HCT116 (cell line): ENCODE measurements around the gene EFCAB8. TPM values are rescaled to one million over a fixed set of nuclear protein-coding genes. Genes with fewer than 3 reads are reported as not detected.
A peak's percentile ranks its signal among the peaks of the same experiment; 100 is the strongest.

Experiments
- ATAC-seq: fragments of 200-7000 bp; cut with Tn5 transposase; 2 replicates; pipeline ENCODE4 v1.9.1; 2020; ENCODE audit warnings: mild to moderate bottlenecking, moderate library complexity
- BruUV-seq: library from RNA; stranded (reverse); fragments of 400-500 nt; replicated peaks from 2 replicates; lab custom pipeline; 2021; lab: Mats Ljungman, UMichigan
- CTCF ChIA-PET: fragments of 300-600 bp; sonication (Branson Sonifier 250); formaldehyde crosslinking; loops from one replicate; lab custom pipeline; 2021; ENCODE audit warnings: antibody characterized with exemption; lab: Charles Lee
- POLR2A ChIA-PET: fragments of 300-600, 350-600 bp; sonication (Branson Sonifier 250); formaldehyde crosslinking; loops from one replicate; lab custom pipeline; 2021; ENCODE audit warnings: antibody characterized with exemption; lab: Charles Lee
- RAD21 ChIA-PET, 2 experiments: fragments of 300-600 bp; sonication (Branson Sonifier 250); formaldehyde crosslinking; loops; one replicate each; lab custom pipeline; 2023; ENCODE audit warnings: low total read pairs in 2 of 2; ENCODE audit not compliant: uncharacterized antibody in 2 of 2, unreplicated experiment in 2 of 2, low non-redundant PET in 1 of 2; lab: Charles Lee
- DNase-seq: peaks from one replicate; pipeline ENCODE4 v3.0.0-alpha.2; 2010; ENCODE audit warnings: low read depth, low spot score
- H2AFZ ChIP-seq: fragments of 200-600 bp; shearing (Covaris generic), sonication (generic); 2 replicates; pipeline ENCODE4 v1.6.1; 2017; ENCODE audit warnings: low read depth, mixed run types, mixed read lengths, antibody characterized with exemption, low read length; ENCODE audit not compliant: poor library complexity, severe bottlenecking
- H3K27ac ChIP-seq: 2 replicates; pipeline ENCODE4 v1.5.1; 2012; ENCODE audit warnings: low read depth, low read length
- H3K27me3 ChIP-seq: fragments of 200-600 bp; sonication (generic); 2 replicates; pipeline ENCODE4 v1.6.1; 2016; ENCODE audit warnings: mixed run types, low read length, mixed read lengths; ENCODE audit not compliant: insufficient read depth
- H3K36me3 ChIP-seq, 2 experiments: fragments of 200-500 bp in 1 of 2; fragments of 200-600 bp in 1 of 2; sonication (Bioruptor generic) in 1 of 2; sonication (generic) in 1 of 2; 2 replicates each; pipeline versions ENCODE4 v1.5.1 to v1.6.1; 2014 to 2016; ENCODE audit warnings: low read length in 2 of 2, inconsistent platforms in 1 of 2, mixed read lengths in 1 of 2, mixed run types in 1 of 2; ENCODE audit not compliant: insufficient read depth in 2 of 2, control insufficient read depth in 1 of 2
- H3K4me1 ChIP-seq, 2 experiments: fragments of 200-600 bp in 1 of 2; sonication (generic) in 1 of 2; 2 replicates each; pipeline versions ENCODE4 v1.5.1 to v1.6.1; 2012 to 2017; ENCODE audit warnings: low read length in 2 of 2, inconsistent platforms in 1 of 2, mild to moderate bottlenecking in 1 of 2, mixed read lengths in 1 of 2, mixed run types in 1 of 2, moderate library complexity in 1 of 2; ENCODE audit not compliant: insufficient read depth in 2 of 2, control insufficient read depth in 1 of 2
- H3K4me2 ChIP-seq: fragments of 200-600 bp; sonication (generic); 2 replicates; pipeline ENCODE4 v1.6.1; 2017; ENCODE audit warnings: mixed run types, low read length, mixed read lengths
- H3K4me3 ChIP-seq, 2 experiments: fragments of 200-600 bp in 1 of 2; sonication (generic) in 1 of 2; replicated peaks in 1 of 2; 2 replicates each; pipeline ENCODE4 v1.5.1; 2011 to 2016; ENCODE audit warnings: low read length in 2 of 2, control low read depth in 1 of 2, low read depth in 1 of 2, mild to moderate bottlenecking in 1 of 2, mixed read lengths in 1 of 2, mixed run types in 1 of 2
- H3K79me2 ChIP-seq: fragments of 200-600 bp; sonication (generic); 2 replicates; pipeline ENCODE4 v1.6.1; 2017; ENCODE audit warnings: mild to moderate bottlenecking, mixed run types, low read length, moderate library complexity, mixed read lengths; ENCODE audit not compliant: insufficient read depth
- H3K9ac ChIP-seq: fragments of 200-600 bp; sonication (generic); 2 replicates; pipeline ENCODE4 v1.6.1; 2016; ENCODE audit warnings: low read length, mixed read lengths
- H3K9me2 ChIP-seq: fragments of 200-600 bp; sonication (generic), shearing (Covaris generic); 2 replicates; pipeline ENCODE4 v1.6.1; 2017; ENCODE audit warnings: mixed run types, mild to moderate bottlenecking, moderate library complexity; ENCODE audit not compliant: insufficient read depth
- H3K9me3 ChIP-seq, 2 experiments: fragments of 200-500 bp in 1 of 2; fragments of 200-600 bp in 1 of 2; sonication (Bioruptor generic) in 1 of 2; sonication (generic) in 1 of 2; 2 replicates each; pipeline ENCODE4 v1.6.1; 2014 to 2017; ENCODE audit warnings: low read length in 2 of 2, mixed read lengths in 2 of 2, inconsistent platforms in 1 of 2, low read depth in 1 of 2, mild to moderate bottlenecking in 1 of 2, mixed run types in 1 of 2, moderate library complexity in 1 of 2; ENCODE audit not compliant: control insufficient read depth in 1 of 2, insufficient read depth in 1 of 2
- H4K20me1 ChIP-seq: fragments of 200-600 bp; sonication (generic), shearing (Covaris generic); 2 replicates; pipeline ENCODE4 v1.6.1; 2017; ENCODE audit warnings: mixed run types, mild to moderate bottlenecking, moderate library complexity; ENCODE audit not compliant: insufficient read depth
- CBX3 ChIP-seq: IDR thresholded peaks from 2 replicates; pipeline ENCODE4 v1.6.1; 2012; ENCODE audit warnings: low read depth
- CEBPB ChIP-seq: IDR thresholded peaks from 2 replicates; pipeline ENCODE4 v1.6.1; 2012; ENCODE audit warnings: low read depth
- EZH2phosphoT487 ChIP-seq: fragments of 200-600 bp; IDR thresholded peaks from 2 replicates; pipeline ENCODE4 v1.6.1; 2018; ENCODE audit warnings: antibody characterized with exemption, borderline replicate concordance
- FOSL1 ChIP-seq: IDR thresholded peaks from 2 replicates; pipeline ENCODE4 v1.6.1; 2012; ENCODE audit warnings: low read depth
- JUND ChIP-seq: IDR thresholded peaks from 2 replicates; pipeline ENCODE4 v1.6.1; 2012
- MAX ChIP-seq: IDR thresholded peaks from 2 replicates; pipeline ENCODE4 v1.6.1; 2012
- POLR2A ChIP-seq: IDR thresholded peaks from 2 replicates; pipeline ENCODE4 v1.7.0; 2011; ENCODE audit warnings: borderline replicate concordance; ENCODE audit not compliant: insufficient read depth, insufficient read length; ENCODE audit errors: extremely low read depth
- POLR2AphosphoS5 ChIP-seq: IDR thresholded peaks from 2 replicates; pipeline ENCODE4 v1.6.1; 2011; ENCODE audit warnings: mild to moderate bottlenecking, low read depth, low read length, moderate library complexity
- RAD21 ChIP-seq: IDR thresholded peaks from 2 replicates; pipeline ENCODE4 v1.6.1; 2012; ENCODE audit warnings: low read depth, mild to moderate bottlenecking
- SRF ChIP-seq: IDR thresholded peaks from 2 replicates; pipeline ENCODE4 v1.6.1; 2012; ENCODE audit warnings: low read depth
- TCF7L2 ChIP-seq: IDR thresholded peaks from 2 replicates; pipeline ENCODE4 v1.7.0; 2011; ENCODE audit warnings: borderline replicate concordance, inconsistent platforms; ENCODE audit not compliant: insufficient read depth, insufficient read length; ENCODE audit errors: extremely low read depth
- ZBTB33 ChIP-seq: IDR thresholded peaks from 2 replicates; pipeline ENCODE4 v1.6.1; 2011; ENCODE audit warnings: mild to moderate bottlenecking, low read length, moderate library complexity; ENCODE audit not compliant: insufficient replicate concordance; ENCODE audit errors: extremely low read depth
- ZFX ChIP-seq: fragments of 450-650 bp; IDR thresholded peaks from 2 replicates; pipeline ENCODE4 v1.6.1; 2017
- ZNF274 ChIP-seq: fragments of 200-500 bp; sonication (Bioruptor generic); IDR thresholded peaks from 2 replicates; pipeline ENCODE4 v1.6.1; 2014; ENCODE audit warnings: mild to moderate bottlenecking, low read depth, low read length, inconsistent platforms
- intact Hi-C: fragments of 100-400 bp; cut with micrococcal nuclease; formaldehyde crosslinking; loops from 2 replicates; pipeline ENCODE4 v1.10.0; 2022
- total RNA-seq: library from RNA; stranded (reverse); gene quantifications from one replicate; pipeline ENCODE4 v1.2.1, GENCODE V29; 2021; ENCODE audit not compliant: unreplicated experiment
- TF ChIP-seq, protein P1 (sequence below), 3 experiments: fragments of 200-600 bp in 1 of 3; sonication (generic) in 1 of 3; IDR thresholded peaks in 2 of 3; conservative IDR thresholded peaks in 1 of 3; 2 replicates each; pipeline ENCODE4 v1.5.1; 2012 to 2017; ENCODE audit warnings: low read depth in 2 of 3, low read length in 2 of 3, antibody characterized with exemption in 1 of 3, borderline replicate concordance in 1 of 3, control low read depth in 1 of 3, mild to moderate bottlenecking in 1 of 3, mixed read lengths in 1 of 3, mixed run types in 1 of 3, moderate library complexity in 1 of 3; ENCODE audit not compliant: insufficient read depth in 1 of 3
- TF ChIP-seq, protein P2 (sequence below): IDR thresholded peaks from 2 replicates; pipeline ENCODE4 v1.6.1; 2012; ENCODE audit warnings: low read depth
- TF ChIP-seq, protein P3 (sequence below): IDR thresholded peaks from 2 replicates; pipeline ENCODE4 v1.6.1; 2012

EFCAB8 gene
- total RNA-seq, 1 experiment from 2014 or later = 0.42 TPM

DNA sequence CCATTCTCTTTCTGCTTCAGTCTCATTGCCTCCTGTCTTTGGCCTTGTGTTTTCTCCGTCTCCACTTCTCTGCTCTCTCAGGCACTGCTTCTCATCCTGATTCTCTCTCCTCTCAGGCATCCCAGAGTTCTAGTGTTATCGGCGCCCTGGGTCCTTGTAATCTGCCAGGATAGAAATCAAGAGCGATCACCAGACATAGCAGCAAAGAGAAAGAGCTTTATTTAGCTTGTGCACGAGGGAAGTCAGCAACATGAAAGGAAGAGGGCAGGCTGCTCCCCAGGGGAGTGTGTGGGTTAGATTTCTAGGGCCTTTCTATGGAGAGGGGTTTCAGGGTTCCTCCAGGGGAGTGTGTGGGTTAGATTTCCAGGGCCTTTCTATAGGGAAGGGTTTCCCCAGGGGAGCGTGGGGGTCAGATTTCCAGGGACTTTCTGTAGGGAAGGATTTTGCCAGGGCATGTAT lies 113.0 kb downstream of the EFCAB8 start (continued):
- TF ChIP-seq, protein P1, sequence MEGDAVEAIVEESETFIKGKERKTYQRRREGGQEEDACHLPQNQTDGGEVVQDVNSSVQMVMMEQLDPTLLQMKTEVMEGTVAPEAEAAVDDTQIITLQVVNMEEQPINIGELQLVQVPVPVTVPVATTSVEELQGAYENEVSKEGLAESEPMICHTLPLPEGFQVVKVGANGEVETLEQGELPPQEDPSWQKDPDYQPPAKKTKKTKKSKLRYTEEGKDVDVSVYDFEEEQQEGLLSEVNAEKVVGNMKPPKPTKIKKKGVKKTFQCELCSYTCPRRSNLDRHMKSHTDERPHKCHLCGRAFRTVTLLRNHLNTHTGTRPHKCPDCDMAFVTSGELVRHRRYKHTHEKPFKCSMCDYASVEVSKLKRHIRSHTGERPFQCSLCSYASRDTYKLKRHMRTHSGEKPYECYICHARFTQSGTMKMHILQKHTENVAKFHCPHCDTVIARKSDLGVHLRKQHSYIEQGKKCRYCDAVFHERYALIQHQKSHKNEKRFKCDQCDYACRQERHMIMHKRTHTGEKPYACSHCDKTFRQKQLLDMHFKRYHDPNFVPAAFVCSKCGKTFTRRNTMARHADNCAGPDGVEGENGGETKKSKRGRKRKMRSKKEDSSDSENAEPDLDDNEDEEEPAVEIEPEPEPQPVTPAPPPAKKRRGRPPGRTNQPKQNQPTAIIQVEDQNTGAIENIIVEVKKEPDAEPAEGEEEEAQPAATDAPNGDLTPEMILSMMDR (IDR thresholded peaks at IDR 0.05 in 2 of 3, conservative IDR thresholded peaks at IDR 0.05 in 1 of 3; ENCODE audit: borderline replicate concordance in 1 of 3, insufficient read depth in 1 of 3, low read depth in 2 of 3, low read length in 2 of 3) = no peak

GRCh38 chr20:32972181-32973076 lies 113.7 kb downstream of the EFCAB8 start:
- H3K4me1 ChIP-seq = no peaks in the 10 kb centered on the region
- ATAC-seq = no peak
- H3K9me2 ChIP-seq = no peaks in the 10 kb centered on the region
- H3K4me3 ChIP-seq = no peak overlapping the region
- no peak overlapping the region for H3K27ac ChIP-seq
- intact Hi-C loops = no loop called here
- H2AFZ ChIP-seq = peak overlapping the region; percentile 45
- RAD21 ChIA-PET = no interaction called here
- no peak overlapping the region for H3K4me2 ChIP-seq
- no TSS peak for BruUV-seq
- H3K36me3 ChIP-seq = no peaks in the 10 kb centered on the region
- H3K9me3 ChIP-seq = no peaks in the 10 kb centered on the region
- POLR2A ChIA-PET = no interaction called here
- no peaks in the 10 kb centered on the region for H3K79me2 ChIP-seq
- DNase-seq = no peak
- CTCF ChIA-PET = no interaction called here
- H4K20me1 ChIP-seq = no peaks in the 10 kb centered on the region
- no peaks in the 10 kb centered on the region for H3K27me3 ChIP-seq
- H3K9ac ChIP-seq = no peak overlapping the region
- TF ChIP-seq MAX (no peak), RAD21 (no peak), ZFX (no peak), FOSL1 (no peak), CEBPB (no peak), JUND (no peak), SRF (no peak), POLR2A (no peak), EZH2phosphoT487 (no peak), ZNF274 (no peak), TCF7L2 (no peak), CBX3 (no peak), POLR2AphosphoS5 (no peak), ZBTB33 (no peak)
- TF ChIP-seq, protein P2, sequence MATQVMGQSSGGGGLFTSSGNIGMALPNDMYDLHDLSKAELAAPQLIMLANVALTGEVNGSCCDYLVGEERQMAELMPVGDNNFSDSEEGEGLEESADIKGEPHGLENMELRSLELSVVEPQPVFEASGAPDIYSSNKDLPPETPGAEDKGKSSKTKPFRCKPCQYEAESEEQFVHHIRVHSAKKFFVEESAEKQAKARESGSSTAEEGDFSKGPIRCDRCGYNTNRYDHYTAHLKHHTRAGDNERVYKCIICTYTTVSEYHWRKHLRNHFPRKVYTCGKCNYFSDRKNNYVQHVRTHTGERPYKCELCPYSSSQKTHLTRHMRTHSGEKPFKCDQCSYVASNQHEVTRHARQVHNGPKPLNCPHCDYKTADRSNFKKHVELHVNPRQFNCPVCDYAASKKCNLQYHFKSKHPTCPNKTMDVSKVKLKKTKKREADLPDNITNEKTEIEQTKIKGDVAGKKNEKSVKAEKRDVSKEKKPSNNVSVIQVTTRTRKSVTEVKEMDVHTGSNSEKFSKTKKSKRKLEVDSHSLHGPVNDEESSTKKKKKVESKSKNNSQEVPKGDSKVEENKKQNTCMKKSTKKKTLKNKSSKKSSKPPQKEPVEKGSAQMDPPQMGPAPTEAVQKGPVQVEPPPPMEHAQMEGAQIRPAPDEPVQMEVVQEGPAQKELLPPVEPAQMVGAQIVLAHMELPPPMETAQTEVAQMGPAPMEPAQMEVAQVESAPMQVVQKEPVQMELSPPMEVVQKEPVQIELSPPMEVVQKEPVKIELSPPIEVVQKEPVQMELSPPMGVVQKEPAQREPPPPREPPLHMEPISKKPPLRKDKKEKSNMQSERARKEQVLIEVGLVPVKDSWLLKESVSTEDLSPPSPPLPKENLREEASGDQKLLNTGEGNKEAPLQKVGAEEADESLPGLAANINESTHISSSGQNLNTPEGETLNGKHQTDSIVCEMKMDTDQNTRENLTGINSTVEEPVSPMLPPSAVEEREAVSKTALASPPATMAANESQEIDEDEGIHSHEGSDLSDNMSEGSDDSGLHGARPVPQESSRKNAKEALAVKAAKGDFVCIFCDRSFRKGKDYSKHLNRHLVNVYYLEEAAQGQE = no peak
- TF ChIP-seq, protein P3, sequence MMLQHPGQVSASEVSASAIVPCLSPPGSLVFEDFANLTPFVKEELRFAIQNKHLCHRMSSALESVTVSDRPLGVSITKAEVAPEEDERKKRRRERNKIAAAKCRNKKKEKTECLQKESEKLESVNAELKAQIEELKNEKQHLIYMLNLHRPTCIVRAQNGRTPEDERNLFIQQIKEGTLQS = no peak
